Activated CD8-positive, alpha-beta T cell treated with anti-CD3 and anti-CD28 coated beads, Interleukin-2, amount 10 ng/mL, durations not matched to agents 7 days and 5 days (primary cell): Measurements from ENCODE around the gene PPM1H. TPM values are rescaled to one million over a fixed set of nuclear protein-coding genes. Genes with fewer than 3 reads are reported as not detected.

Experiments used
- ATAC-seq: fragments of 150-1000 bp; cut with Tn5 transposase; one replicate; pipeline ENCODE4 v1.10.0; 2021; ENCODE audit warnings: moderate library complexity
- CTCF ChIA-PET: fragments of 350-600 bp; sonication (Branson Sonifier 250); formaldehyde crosslinking; loops from one replicate; lab custom pipeline; 2021; ENCODE audit warnings: antibody characterized with exemption; lab: Charles Lee
- POLR2A ChIA-PET: fragments of 350-600 bp; sonication (Branson Sonifier 250); formaldehyde crosslinking; loops from one replicate; lab custom pipeline; 2021; ENCODE audit warnings: antibody characterized with exemption; lab: Charles Lee
- DNase-seq: peaks from one replicate; pipeline ENCODE4 v3.0.0-alpha.2; 2020
- H3K27ac Mint-ChIP-seq: one replicate; pipeline ENCODE4 v1.8.0; 2021; ENCODE audit warnings: mild to moderate bottlenecking, mixed read lengths
- H3K27me3 Mint-ChIP-seq: one replicate; pipeline ENCODE4 v1.8.0; 2021; ENCODE audit warnings: low read depth, mixed read lengths
- H3K36me3 Mint-ChIP-seq: one replicate; pipeline ENCODE4 v1.8.0; 2021; ENCODE audit warnings: low read depth, mixed read lengths
- H3K4me1 Mint-ChIP-seq: one replicate; pipeline ENCODE4 v1.8.0; 2021; ENCODE audit warnings: low read depth, mixed read lengths
- H3K4me3 Mint-ChIP-seq: one replicate; pipeline ENCODE4 v1.8.0; 2021; ENCODE audit warnings: mild to moderate bottlenecking, mixed read lengths
- H3K9me3 Mint-ChIP-seq: one replicate; pipeline ENCODE4 v1.8.0; 2022; ENCODE audit warnings: mixed read lengths; ENCODE audit not compliant: insufficient read depth
- total RNA-seq, 2 experiments: library from RNA; stranded (reverse); gene quantifications; one replicate each; pipeline ENCODE4 v1.2.3, GENCODE V29; 2021

PPM1H gene
- total RNA-seq, 2 experiments from 2014 or later: not detected

GRCh38 chr12:62841846-62842245 lies 93.1 kb downstream of the PPM1H start:
- peaks cover 6% of the 10 kb centered on the region for H3K27me3 Mint-ChIP-seq
- H3K9me3 Mint-ChIP-seq: no peaks in the 10 kb centered on the region
- no peaks in the 10 kb centered on the region for H3K4me1 Mint-ChIP-seq
- H3K4me3 Mint-ChIP-seq: no peak overlapping the region
- DNase-seq (no peak), ATAC-seq (no peak)
- H3K27ac Mint-ChIP-seq: no peak overlapping the region
- no peaks in the 10 kb centered on the region for H3K36me3 Mint-ChIP-seq
- POLR2A ChIA-PET: no interaction called here
- CTCF ChIA-PET: no interaction called here

- Mint-ChIP-seq H3K4me1 (no peaks in the 10 kb centered on the region), H3K27ac (no peak overlapping the region), H3K27me3 (peaks cover 14% of the 10 kb centered on the region), H3K4me3 (no peak overlapping the region), H3K36me3 (no peaks in the 10 kb centered on the region), H3K9me3 (no peaks in the 10 kb centered on the region)
- ChIA-PET CTCF (no interaction called here), POLR2A (no interaction called here)
- DNase-seq: no peak
- no peak for ATAC-seq
Observed at GRCh38 chr12:62840806-62841205, 94.1 kb downstream of the PPM1H start.

- no peak overlapping the region for H3K27ac Mint-ChIP-seq
- DNase-seq (no peak), ATAC-seq (no peak)
- H3K4me1 Mint-ChIP-seq: no peaks in the 10 kb centered on the region
- no peaks in the 10 kb centered on the region for H3K9me3 Mint-ChIP-seq
- CTCF ChIA-PET: no interaction called here
- POLR2A ChIA-PET: interaction anchor here (0.7 kb wide), 1 partner anchor 221 kb away, joined by 6 read pairs; no protein-coding TSS in a partner anchor
- H3K27me3 Mint-ChIP-seq: peaks cover 14% of the 10 kb centered on the region
- H3K4me3 Mint-ChIP-seq: no peak overlapping the region
- no peaks in the 10 kb centered on the region for H3K36me3 Mint-ChIP-seq
Observed at GRCh38 chr12:62839869-62840660, 94.9 kb downstream of the PPM1H start.

GRCh38 chr12:62834971-62835547 lies 99.9 kb downstream of the PPM1H start:
- ChIA-PET POLR2A (no interaction called here), CTCF (interaction anchor here (1.4 kb wide), 1 partner anchor 22 kb away, joined by 4 read pairs; no protein-coding TSS in a partner anchor)
- peaks cover 10% of the 10 kb centered on the region for H3K27me3 Mint-ChIP-seq
- H3K4me3 Mint-ChIP-seq: no peak overlapping the region
- no peaks in the 10 kb centered on the region for H3K36me3 Mint-ChIP-seq
- no peak overlapping the region for H3K27ac Mint-ChIP-seq
- ATAC-seq (no peak), DNase-seq (no peak)
- H3K9me3 Mint-ChIP-seq: no peaks in the 10 kb centered on the region
- H3K4me1 Mint-ChIP-seq: no peaks in the 10 kb centered on the region

- H3K4me1 Mint-ChIP-seq: no peaks in the 10 kb centered on the region
- ChIA-PET POLR2A (no interaction called here), CTCF (interaction anchor here (1.4 kb wide), 1 partner anchor 21 kb away, joined by 4 read pairs; no protein-coding TSS in a partner anchor)
- no peaks in the 10 kb centered on the region for H3K9me3 Mint-ChIP-seq
- DNase-seq: no peak
- no peak overlapping the region for H3K4me3 Mint-ChIP-seq
- H3K36me3 Mint-ChIP-seq: no peaks in the 10 kb centered on the region
- ATAC-seq: no peak
- H3K27ac Mint-ChIP-seq: no peak overlapping the region
- H3K27me3 Mint-ChIP-seq: peaks cover 10% of the 10 kb centered on the region
Observed at GRCh38 chr12:62834406-62834805, 100.5 kb downstream of the PPM1H start.

- peaks cover 10% of the 10 kb centered on the region for H3K27me3 Mint-ChIP-seq
- H3K4me1 Mint-ChIP-seq: no peaks in the 10 kb centered on the region
- CTCF ChIA-PET: no interaction called here
- no peak overlapping the region for H3K27ac Mint-ChIP-seq
- POLR2A ChIA-PET: no interaction called here
- ATAC-seq (no peak), DNase-seq (no peak)
- no peaks in the 10 kb centered on the region for H3K36me3 Mint-ChIP-seq
- no peak overlapping the region for H3K4me3 Mint-ChIP-seq
- H3K9me3 Mint-ChIP-seq: no peaks in the 10 kb centered on the region
Observed at GRCh38 chr12:62833634-62834033, 101.3 kb downstream of the PPM1H start.

- Mint-ChIP-seq H3K27ac (no peak overlapping the region), H3K27me3 (peaks cover 10% of the 10 kb centered on the region), H3K9me3 (no peaks in the 10 kb centered on the region), H3K4me3 (no peak overlapping the region), H3K4me1 (no peaks in the 10 kb centered on the region), H3K36me3 (no peaks in the 10 kb centered on the region)
- POLR2A ChIA-PET: interaction anchor here (0.5 kb wide), 1 partner anchor 12 kb away, joined by 4 read pairs; no protein-coding TSS in a partner anchor
- CTCF ChIA-PET: no interaction called here
- DNase-seq (no peak), ATAC-seq (no peak)
Observed at GRCh38 chr12:62832558-62832957, 102.4 kb downstream of the PPM1H start.

- H3K9me3 Mint-ChIP-seq: no peaks in the 10 kb centered on the region
- ChIA-PET CTCF (no interaction called here), POLR2A (interaction anchor here (0.5 kb wide), 1 partner anchor 11 kb away, joined by 4 read pairs; no protein-coding TSS in a partner anchor)
- H3K27me3 Mint-ChIP-seq: peaks cover 9% of the 10 kb centered on the region
- DNase-seq (no peak), ATAC-seq (no peak)
- no peak overlapping the region for H3K4me3 Mint-ChIP-seq
- H3K27ac Mint-ChIP-seq: no peak overlapping the region
- H3K36me3 Mint-ChIP-seq: no peaks in the 10 kb centered on the region
- H3K4me1 Mint-ChIP-seq: no peaks in the 10 kb centered on the region
Observed at GRCh38 chr12:62832027-62832426, 102.9 kb downstream of the PPM1H start.

GRCh38 chr12:62827855-62828254 lies 107.1 kb downstream of the PPM1H start:
- ATAC-seq (no peak), DNase-seq (no peak)
- no peaks in the 10 kb centered on the region for H3K36me3 Mint-ChIP-seq
- H3K27me3 Mint-ChIP-seq: peaks cover 9% of the 10 kb centered on the region
- H3K9me3 Mint-ChIP-seq: no peaks in the 10 kb centered on the region
- ChIA-PET POLR2A (no interaction called here), CTCF (no interaction called here)
- no peak overlapping the region for H3K4me3 Mint-ChIP-seq
- no peak overlapping the region for H3K27ac Mint-ChIP-seq
- no peaks in the 10 kb centered on the region for H3K4me1 Mint-ChIP-seq

GRCh38 chr12:62827042-62827441 lies 107.9 kb downstream of the PPM1H start:
- Mint-ChIP-seq H3K27me3 (peaks cover 16% of the 10 kb centered on the region), H3K9me3 (no peaks in the 10 kb centered on the region), H3K4me3 (no peak overlapping the region), H3K36me3 (no peaks in the 10 kb centered on the region), H3K27ac (no peak overlapping the region), H3K4me1 (no peaks in the 10 kb centered on the region)
- ChIA-PET POLR2A (no interaction called here), CTCF (no interaction called here)
- no peak for ATAC-seq
- DNase-seq: no peak

- Mint-ChIP-seq H3K4me3 (no peak overlapping the region), H3K4me1 (peaks cover 9% of the 10 kb centered on the region), H3K27ac (no peak overlapping the region), H3K9me3 (no peaks in the 10 kb centered on the region), H3K36me3 (no peaks in the 10 kb centered on the region), H3K27me3 (peaks cover 35% of the 10 kb centered on the region)
- POLR2A ChIA-PET: no interaction called here
- no peak for DNase-seq
- CTCF ChIA-PET: interaction anchor here (1.4 kb wide), 1 partner anchor 236 kb away, joined by 3 read pairs; no protein-coding TSS in a partner anchor
- ATAC-seq: no peak
Observed at GRCh38 chr12:62817556-62818271, 117.2 kb downstream of the PPM1H start.

- CTCF ChIA-PET: interaction anchor here (2.3 to 3.4 kb wide), 3 partner anchors 16 to 377 kb away, joined by 15 to 26 read pairs (median 20); no protein-coding TSS in a partner anchor
- ATAC-seq (no peak), DNase-seq (no peak)
- POLR2A ChIA-PET: no interaction called here
- Mint-ChIP-seq H3K36me3 (no peaks in the 10 kb centered on the region), H3K27ac (no peak overlapping the region), H3K4me1 (peaks cover 16% of the 10 kb centered on the region), H3K9me3 (no peaks in the 10 kb centered on the region), H3K4me3 (no peak overlapping the region), H3K27me3 (peaks cover 26% of the 10 kb centered on the region)
Observed at GRCh38 chr12:62814243-62814642, 120.7 kb downstream of the PPM1H start.
